K562 (cell line): ENCODE results near the gene MORF4L1.
A peak's percentile ranks its signal among the peaks of the same experiment; 100 is the strongest.

Experiments
- GTF2F1 ChIP-seq: IDR thresholded peaks from 2 replicates; pipeline ENCODE4 v1.6.1; 2011; ENCODE audit warnings: low read depth, low read length, improper control_type of control experiment
- MAFF ChIP-seq: IDR thresholded peaks from 2 replicates; pipeline ENCODE4 v1.6.1; 2012; ENCODE audit warnings: low read length, improper control_type of control experiment
- MED1 ChIP-seq: sonication (generic); formaldehyde crosslinking; IDR thresholded peaks from 2 replicates; pipeline ENCODE4 v1.8.1; 2023; ENCODE audit warnings: missing genetic modification reagents, borderline replicate concordance
- NFIC ChIP-seq: fragments of 450-650 bp; IDR thresholded peaks from 2 replicates; pipeline ENCODE4 v1.6.1; 2017; ENCODE audit warnings: mild to moderate bottlenecking, inconsistent platforms
- POLR2A ChIP-seq: fragments of 450-650 bp; conservative IDR thresholded peaks from 2 replicates; pipeline ENCODE4 v1.6.1; 2016
- RBBP5 ChIP-seq: fragments of 200-600 bp; sonication (generic); IDR thresholded peaks from 2 replicates; pipeline ENCODE4 v1.6.1; 2012; ENCODE audit warnings: borderline replicate concordance, mild to moderate bottlenecking, low read length, control low read depth, inconsistent platforms; ENCODE audit not compliant: insufficient read depth, poor library complexity, severe bottlenecking
- RFX1 ChIP-seq: fragments of 450-650 bp; IDR thresholded peaks from 2 replicates; pipeline ENCODE4 v1.6.1; 2016; ENCODE audit warnings: mild to moderate bottlenecking, moderate library complexity
- TF ChIP-seq, protein P1 (sequence below): fragments of 200-800 bp; sonication (Bioruptor generic); IDR thresholded peaks from 2 replicates; pipeline ENCODE4 v1.6.1; 2016; ENCODE audit warnings: missing genetic modification characterization, missing compliant biosample characterization

DNA sequence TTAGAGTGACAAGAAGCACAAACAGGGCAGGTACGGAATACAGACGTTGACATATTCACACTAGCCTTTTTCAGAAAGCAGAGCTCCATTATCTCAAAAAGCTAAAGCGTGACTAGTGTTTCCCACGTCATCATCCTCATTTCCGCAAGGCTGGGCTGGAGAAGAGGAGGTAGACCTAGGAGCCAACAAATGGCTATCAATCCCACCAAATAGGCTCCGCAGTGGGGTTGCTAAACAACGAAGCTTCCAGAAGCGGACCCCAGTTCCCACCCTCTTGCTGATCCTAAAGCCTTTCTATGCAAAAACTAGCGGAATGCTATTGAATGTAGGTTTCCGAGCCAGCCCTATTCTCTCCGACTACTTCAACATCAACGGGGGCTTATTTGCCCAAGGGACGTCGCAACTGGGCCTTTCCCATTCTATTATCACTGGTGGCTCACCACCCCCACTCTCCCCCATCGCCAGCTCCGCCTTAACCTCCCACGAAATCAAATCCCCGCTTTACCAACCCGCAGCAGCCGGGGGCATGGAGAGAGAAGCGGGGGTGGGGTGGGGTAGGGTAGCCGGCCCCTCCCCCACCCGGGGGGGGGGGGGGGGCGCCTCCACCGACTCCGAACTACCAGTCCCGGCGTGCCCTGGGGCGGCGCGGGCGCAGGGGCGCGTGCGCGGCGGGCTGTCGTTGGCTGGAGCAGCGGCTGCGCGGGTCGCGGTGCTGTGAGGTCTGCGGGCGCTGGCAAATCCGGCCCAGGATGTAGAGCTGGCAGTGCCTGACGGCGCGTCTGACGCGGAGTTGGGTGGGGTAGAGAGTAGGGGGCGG is at the start of gene MORF4L1:
- TF ChIP-seq RBBP5 = no peak
- TF ChIP-seq RFX1 = no peak
- peak; percentile 67; the same call in 1 of the 2 replicates for TF ChIP-seq GTF2F1
- no peak for TF ChIP-seq MED1
- TF ChIP-seq POLR2A = no peak; the same call in 1 of the 2 replicates
- TF ChIP-seq, protein P1, sequence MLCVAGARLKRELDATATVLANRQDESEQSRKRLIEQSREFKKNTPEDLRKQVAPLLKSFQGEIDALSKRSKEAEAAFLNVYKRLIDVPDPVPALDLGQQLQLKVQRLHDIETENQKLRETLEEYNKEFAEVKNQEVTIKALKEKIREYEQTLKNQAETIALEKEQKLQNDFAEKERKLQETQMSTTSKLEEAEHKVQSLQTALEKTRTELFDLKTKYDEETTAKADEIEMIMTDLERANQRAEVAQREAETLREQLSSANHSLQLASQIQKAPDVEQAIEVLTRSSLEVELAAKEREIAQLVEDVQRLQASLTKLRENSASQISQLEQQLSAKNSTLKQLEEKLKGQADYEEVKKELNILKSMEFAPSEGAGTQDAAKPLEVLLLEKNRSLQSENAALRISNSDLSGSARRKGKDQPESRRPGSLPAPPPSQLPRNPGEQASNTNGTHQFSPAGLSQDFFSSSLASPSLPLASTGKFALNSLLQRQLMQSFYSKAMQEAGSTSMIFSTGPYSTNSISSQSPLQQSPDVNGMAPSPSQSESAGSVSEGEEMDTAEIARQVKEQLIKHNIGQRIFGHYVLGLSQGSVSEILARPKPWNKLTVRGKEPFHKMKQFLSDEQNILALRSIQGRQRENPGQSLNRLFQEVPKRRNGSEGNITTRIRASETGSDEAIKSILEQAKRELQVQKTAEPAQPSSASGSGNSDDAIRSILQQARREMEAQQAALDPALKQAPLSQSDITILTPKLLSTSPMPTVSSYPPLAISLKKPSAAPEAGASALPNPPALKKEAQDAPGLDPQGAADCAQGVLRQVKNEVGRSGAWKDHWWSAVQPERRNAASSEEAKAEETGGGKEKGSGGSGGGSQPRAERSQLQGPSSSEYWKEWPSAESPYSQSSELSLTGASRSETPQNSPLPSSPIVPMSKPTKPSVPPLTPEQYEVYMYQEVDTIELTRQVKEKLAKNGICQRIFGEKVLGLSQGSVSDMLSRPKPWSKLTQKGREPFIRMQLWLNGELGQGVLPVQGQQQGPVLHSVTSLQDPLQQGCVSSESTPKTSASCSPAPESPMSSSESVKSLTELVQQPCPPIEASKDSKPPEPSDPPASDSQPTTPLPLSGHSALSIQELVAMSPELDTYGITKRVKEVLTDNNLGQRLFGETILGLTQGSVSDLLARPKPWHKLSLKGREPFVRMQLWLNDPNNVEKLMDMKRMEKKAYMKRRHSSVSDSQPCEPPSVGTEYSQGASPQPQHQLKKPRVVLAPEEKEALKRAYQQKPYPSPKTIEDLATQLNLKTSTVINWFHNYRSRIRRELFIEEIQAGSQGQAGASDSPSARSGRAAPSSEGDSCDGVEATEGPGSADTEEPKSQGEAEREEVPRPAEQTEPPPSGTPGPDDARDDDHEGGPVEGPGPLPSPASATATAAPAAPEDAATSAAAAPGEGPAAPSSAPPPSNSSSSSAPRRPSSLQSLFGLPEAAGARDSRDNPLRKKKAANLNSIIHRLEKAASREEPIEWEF (CRISPR knock-in tag) = no peak
- no peak for TF ChIP-seq MAFF
- TF ChIP-seq NFIC = no peak
